ENCODE results near the gene FBXO21.

FBXO21 gene

GRCh38 chr12:117162633-117163032, 27.6 kb downstream of the FBXO21 start:
- DNase-seq (ENCODE audit: low spot score), result no peak

GRCh38 chr12:117162167-117162539, 28.1 kb downstream of the FBXO21 start:
- DNase-seq (ENCODE audit: low spot score), result no peak

- DNase-seq (ENCODE audit: low spot score), result no peak
These were observed 28.7 kb downstream of the FBXO21 start for GRCh38 chr12:117161460-117162166.

- DNase-seq (ENCODE audit: low spot score), result no peak
These were observed 30.6 kb downstream of the FBXO21 start for GRCh38 chr12:117159674-117160073.

GRCh38 chr12:117158911-117159553, 31.2 kb downstream of the FBXO21 start:
- DNase-seq (ENCODE audit: low spot score), result no peak

GRCh38 chr12:117158096-117158495, 32.2 kb downstream of the FBXO21 start:
- DNase-seq (ENCODE audit: low spot score), result no peak

- DNase-seq (ENCODE audit: low spot score), result peak; percentile 58
These were observed 34.8 kb downstream of the FBXO21 start for GRCh38 chr12:117155278-117156060.

- DNase-seq (ENCODE audit: low spot score), result no peak
These were observed 37.2 kb downstream of the FBXO21 start for GRCh38 chr12:117152793-117153775.

- no peak for DNase-seq (ENCODE audit: low spot score)
These were observed 38.8 kb downstream of the FBXO21 start for GRCh38 chr12:117151403-117152031.

- DNase-seq (ENCODE audit: low spot score), result no peak
These were observed 40.8 kb downstream of the FBXO21 start for GRCh38 chr12:117149431-117149830.

- no peak for DNase-seq (ENCODE audit: low spot score)
These were observed 41.6 kb downstream of the FBXO21 start for GRCh38 chr12:117148642-117149041.

- DNase-seq (ENCODE audit: low spot score), result no peak
These were observed 42.6 kb downstream of the FBXO21 start for GRCh38 chr12:117147639-117148038.

GRCh38 chr12:117145597-117146154, 44.6 kb downstream of the FBXO21 start:
- DNase-seq (ENCODE audit: low spot score), result no peak

- DNase-seq (ENCODE audit: low spot score), result no peak
These were observed 45.7 kb downstream of the FBXO21 start for GRCh38 chr12:117144599-117144998.

GRCh38 chr12:117143008-117143532, 47.2 kb downstream of the FBXO21 start:
- DNase-seq (ENCODE audit: low spot score), result no peak

GRCh38 chr12:117142094-117142493, 48.2 kb downstream of the FBXO21 start:
- no peak for DNase-seq (ENCODE audit: low spot score)

GRCh38 chr12:117141097-117141898, 49.0 kb downstream of the FBXO21 start:
- DNase-seq (ENCODE audit: low spot score), result no peak

GRCh38 chr12:117140397-117141096, 49.7 kb downstream of the FBXO21 start:
- no peak for DNase-seq (ENCODE audit: low spot score)

GRCh38 chr12:117139025-117139717, 51.1 kb downstream of the FBXO21 start:
- DNase-seq (ENCODE audit: low spot score), result no peak
